Ishikawa (cell line): ENCODE data around the gene TMEM108.

Experiments
- CEBPB ChIP-seq: IDR thresholded peaks from 2 replicates; pipeline ENCODE4 v1.6.1; 2012
- CREB1 ChIP-seq: IDR thresholded peaks from 2 replicates; pipeline ENCODE4 v1.6.1; 2012; ENCODE audit warnings: low read depth
- EGR1 ChIP-seq: IDR thresholded peaks from 2 replicates; pipeline ENCODE4 v1.6.1; 2012
- EP300 ChIP-seq: IDR thresholded peaks from 2 replicates; pipeline ENCODE4 v1.6.1; 2012; ENCODE audit warnings: borderline replicate concordance
- FOXM1 ChIP-seq: IDR thresholded peaks from 2 replicates; pipeline ENCODE4 v1.6.1; 2012; ENCODE audit warnings: low read depth, borderline replicate concordance
- NFIC ChIP-seq: IDR thresholded peaks from 2 replicates; pipeline ENCODE4 v1.6.1; 2012
- RAD21 ChIP-seq: IDR thresholded peaks from 2 replicates; pipeline ENCODE4 v1.6.1; 2012; ENCODE audit warnings: low read depth
- TAF1 ChIP-seq: IDR thresholded peaks from 2 replicates; pipeline ENCODE4 v1.6.1; 2012; ENCODE audit warnings: low read depth, mild to moderate bottlenecking
- TCF12 ChIP-seq: IDR thresholded peaks from 2 replicates; pipeline ENCODE4 v1.6.1; 2012; ENCODE audit warnings: low read depth
- TEAD4 ChIP-seq: IDR thresholded peaks from 2 replicates; pipeline ENCODE4 v1.6.1; 2012
- YY1 ChIP-seq: IDR thresholded peaks from 2 replicates; pipeline ENCODE4 v1.6.1; 2012; ENCODE audit warnings: low read depth
- ZBTB7A ChIP-seq: IDR thresholded peaks from 2 replicates; pipeline ENCODE4 v1.6.1; 2012; ENCODE audit warnings: low read depth
- TF ChIP-seq, protein P1 (sequence below): IDR thresholded peaks from 2 replicates; pipeline ENCODE4 v1.6.1; 2012
- TF ChIP-seq, protein P2 (sequence below): IDR thresholded peaks from 2 replicates; pipeline ENCODE4 v1.6.1; 2012; ENCODE audit warnings: low read depth, mild to moderate bottlenecking
- TF ChIP-seq, protein P3 (sequence below): IDR thresholded peaks from 2 replicates; pipeline ENCODE4 v1.6.1; 2012

The TMEM108 gene

DNA sequence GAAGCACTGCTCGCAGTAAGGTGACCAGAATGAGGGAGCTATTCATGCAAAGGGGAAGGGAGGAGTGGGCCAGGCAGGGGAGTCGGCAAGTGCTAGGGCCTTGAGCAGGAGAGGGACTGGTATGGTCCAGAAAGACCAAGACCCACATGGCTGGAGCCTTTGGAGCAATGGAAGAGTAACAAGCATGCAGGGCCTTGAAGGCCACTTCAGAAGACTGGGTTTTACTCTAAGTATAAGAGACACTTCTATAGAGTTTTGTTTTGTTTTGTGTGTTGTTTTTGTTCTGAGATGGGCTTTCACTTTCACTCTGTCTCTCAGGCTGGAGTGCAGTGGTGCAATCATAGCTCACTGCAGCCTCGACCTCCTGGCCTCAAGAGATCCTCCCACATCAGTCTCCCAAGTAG is 403.7 kb downstream of the TMEM108 start:
- TF ChIP-seq, protein P1, sequence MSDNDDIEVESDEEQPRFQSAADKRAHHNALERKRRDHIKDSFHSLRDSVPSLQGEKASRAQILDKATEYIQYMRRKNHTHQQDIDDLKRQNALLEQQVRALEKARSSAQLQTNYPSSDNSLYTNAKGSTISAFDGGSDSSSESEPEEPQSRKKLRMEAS = no peak
- TF ChIP-seq ZBTB7A = no peak
- no peak for TF ChIP-seq EGR1
- TF ChIP-seq FOXM1 = no peak
- TF ChIP-seq, protein P2, sequence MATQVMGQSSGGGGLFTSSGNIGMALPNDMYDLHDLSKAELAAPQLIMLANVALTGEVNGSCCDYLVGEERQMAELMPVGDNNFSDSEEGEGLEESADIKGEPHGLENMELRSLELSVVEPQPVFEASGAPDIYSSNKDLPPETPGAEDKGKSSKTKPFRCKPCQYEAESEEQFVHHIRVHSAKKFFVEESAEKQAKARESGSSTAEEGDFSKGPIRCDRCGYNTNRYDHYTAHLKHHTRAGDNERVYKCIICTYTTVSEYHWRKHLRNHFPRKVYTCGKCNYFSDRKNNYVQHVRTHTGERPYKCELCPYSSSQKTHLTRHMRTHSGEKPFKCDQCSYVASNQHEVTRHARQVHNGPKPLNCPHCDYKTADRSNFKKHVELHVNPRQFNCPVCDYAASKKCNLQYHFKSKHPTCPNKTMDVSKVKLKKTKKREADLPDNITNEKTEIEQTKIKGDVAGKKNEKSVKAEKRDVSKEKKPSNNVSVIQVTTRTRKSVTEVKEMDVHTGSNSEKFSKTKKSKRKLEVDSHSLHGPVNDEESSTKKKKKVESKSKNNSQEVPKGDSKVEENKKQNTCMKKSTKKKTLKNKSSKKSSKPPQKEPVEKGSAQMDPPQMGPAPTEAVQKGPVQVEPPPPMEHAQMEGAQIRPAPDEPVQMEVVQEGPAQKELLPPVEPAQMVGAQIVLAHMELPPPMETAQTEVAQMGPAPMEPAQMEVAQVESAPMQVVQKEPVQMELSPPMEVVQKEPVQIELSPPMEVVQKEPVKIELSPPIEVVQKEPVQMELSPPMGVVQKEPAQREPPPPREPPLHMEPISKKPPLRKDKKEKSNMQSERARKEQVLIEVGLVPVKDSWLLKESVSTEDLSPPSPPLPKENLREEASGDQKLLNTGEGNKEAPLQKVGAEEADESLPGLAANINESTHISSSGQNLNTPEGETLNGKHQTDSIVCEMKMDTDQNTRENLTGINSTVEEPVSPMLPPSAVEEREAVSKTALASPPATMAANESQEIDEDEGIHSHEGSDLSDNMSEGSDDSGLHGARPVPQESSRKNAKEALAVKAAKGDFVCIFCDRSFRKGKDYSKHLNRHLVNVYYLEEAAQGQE = no peak
- TF ChIP-seq TEAD4 = no peak
- TF ChIP-seq TAF1 = no peak
- no peak for TF ChIP-seq RAD21
- no peak for TF ChIP-seq TCF12
- TF ChIP-seq, protein P3, sequence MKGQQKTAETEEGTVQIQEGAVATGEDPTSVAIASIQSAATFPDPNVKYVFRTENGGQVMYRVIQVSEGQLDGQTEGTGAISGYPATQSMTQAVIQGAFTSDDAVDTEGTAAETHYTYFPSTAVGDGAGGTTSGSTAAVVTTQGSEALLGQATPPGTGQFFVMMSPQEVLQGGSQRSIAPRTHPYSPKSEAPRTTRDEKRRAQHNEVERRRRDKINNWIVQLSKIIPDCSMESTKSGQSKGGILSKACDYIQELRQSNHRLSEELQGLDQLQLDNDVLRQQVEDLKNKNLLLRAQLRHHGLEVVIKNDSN = no peak
- no peak for TF ChIP-seq EP300
- no peak for TF ChIP-seq CEBPB
- TF ChIP-seq NFIC = no peak

DNA sequence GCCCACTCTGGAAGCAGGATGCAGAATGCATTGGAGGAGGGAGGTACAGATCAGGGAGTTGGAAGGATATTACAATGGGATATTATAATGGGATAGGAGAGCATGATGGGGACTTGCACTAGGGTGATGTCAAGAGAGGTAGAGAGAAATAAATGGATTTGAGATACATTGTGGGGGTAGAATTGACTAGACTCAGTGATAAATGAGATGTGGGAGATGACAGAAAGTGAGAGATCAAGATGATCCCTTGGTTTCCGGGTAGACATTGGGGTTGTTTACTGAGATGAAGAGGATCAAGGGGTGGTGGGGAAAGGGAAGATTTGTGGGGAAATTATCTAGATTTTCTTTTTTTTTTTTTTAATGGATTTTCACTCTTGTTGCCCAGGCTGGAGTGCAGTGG is 404.3 kb downstream of the TMEM108 start:
- TF ChIP-seq CEBPB (no peak), RAD21 (no peak), CREB1 (no peak), YY1 (no peak)
- TF ChIP-seq, protein P3 = no peak
- TF ChIP-seq, protein P1 = no peak

DNA sequence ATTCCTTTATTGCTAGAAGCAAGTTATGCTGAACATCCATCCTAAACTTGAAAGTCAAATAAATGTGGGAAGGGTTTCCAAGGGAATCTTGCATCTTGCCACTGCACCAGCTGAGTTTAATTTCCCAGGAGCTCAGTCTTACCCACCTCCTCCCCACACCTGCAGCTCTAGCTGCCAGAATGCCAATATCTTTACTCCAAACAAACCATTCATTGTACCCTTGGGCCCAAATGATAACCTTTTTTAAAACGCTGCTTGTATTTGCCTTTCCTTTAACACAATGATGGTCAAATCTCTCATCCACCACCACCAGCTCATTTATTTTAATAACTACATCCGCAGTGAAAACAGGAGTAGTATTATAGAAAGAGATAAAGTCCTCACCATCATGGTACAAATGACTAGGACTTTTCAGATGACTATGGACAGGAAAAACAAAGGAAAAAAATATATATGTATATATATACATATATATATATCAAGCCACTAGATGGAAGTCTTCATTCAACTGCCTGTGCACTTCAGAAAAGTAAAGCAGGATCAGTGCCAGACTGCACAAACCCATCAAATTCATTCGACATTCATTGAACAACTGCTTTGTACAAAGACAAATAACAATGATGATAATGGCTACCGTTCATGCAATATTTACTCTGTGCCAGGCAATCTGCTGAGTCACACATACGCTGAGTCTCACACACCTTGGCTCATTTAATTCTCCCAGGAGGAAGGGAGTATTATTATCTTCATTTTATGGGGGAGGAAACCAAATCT is 405.6 kb downstream of the TMEM108 start:
- TF ChIP-seq ZBTB7A (no peak), TAF1 (no peak), RAD21 (peak; percentile 35), CREB1 (no peak)
- TF ChIP-seq, protein P1 = no peak

DNA sequence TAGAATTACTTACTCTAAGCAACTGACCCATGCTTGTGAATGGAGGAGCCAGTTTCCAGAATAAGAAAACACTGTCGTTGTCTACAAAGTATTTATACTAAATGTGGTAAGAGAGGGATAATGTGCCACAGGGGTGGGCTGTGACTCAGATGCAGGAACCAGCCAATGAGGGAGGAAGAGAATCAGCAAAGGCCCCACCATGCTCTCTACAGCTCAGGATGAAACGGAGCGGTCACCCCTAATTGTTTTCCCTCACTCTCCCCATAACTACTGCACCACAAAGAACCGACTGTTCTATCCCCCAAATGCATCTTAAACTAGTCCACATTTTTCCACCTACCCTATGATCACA is 406.2 kb downstream of the TMEM108 start:
- TF ChIP-seq ZBTB7A (no peak), YY1 (no peak), EGR1 (no peak), FOXM1 (no peak), CREB1 (no peak), RAD21 (no peak), CEBPB (no peak)
- TF ChIP-seq, protein P3 = no peak
- TF ChIP-seq, protein P2 = no peak

DNA sequence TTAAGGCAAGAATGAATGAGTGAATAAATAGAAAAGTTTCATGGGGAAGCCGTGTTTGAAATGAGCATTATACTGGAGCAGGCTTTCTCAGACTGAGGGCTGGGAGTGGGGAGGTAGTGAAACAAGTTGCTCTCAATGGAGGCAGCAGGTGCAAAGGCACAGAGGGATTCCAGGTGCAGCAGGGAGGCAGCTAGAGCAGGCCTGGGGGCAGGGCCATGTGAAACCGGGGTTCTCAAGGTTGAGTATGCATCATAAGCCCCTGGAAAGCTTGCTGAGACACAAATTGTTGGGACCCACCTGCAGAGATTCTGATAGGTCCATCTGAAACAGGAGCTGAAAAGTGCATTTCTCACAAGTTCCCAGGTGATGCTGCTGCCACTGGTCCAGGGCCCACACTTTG is 406.9 kb downstream of the TMEM108 start:
- TF ChIP-seq CREB1 = no peak
- no peak for TF ChIP-seq RAD21
- TF ChIP-seq EGR1 = no peak
- TF ChIP-seq, protein P2 = no peak
- no peak for TF ChIP-seq YY1
- TF ChIP-seq EP300 = no peak
- TF ChIP-seq TCF12 = no peak
- no peak for TF ChIP-seq FOXM1
- no peak for TF ChIP-seq TEAD4
- TF ChIP-seq, protein P1 = no peak
- no peak for TF ChIP-seq NFIC
- TF ChIP-seq, protein P3 = no peak
- no peak for TF ChIP-seq CEBPB
- TF ChIP-seq TAF1 = no peak
